HEK293T (cell line): ENCODE results near the gene ELF4.

ENCODE experiments used
- CTCF ChIA-PET: fragments of 350-600 bp; formaldehyde crosslinking; extraction: SDS; loops from one replicate; lab custom pipeline; 2021; ENCODE audit warnings: antibody characterized with exemption, inconsistent platforms; lab: Yijun Ruan, JAX
- POLR2A ChIA-PET: fragments of 350-600 bp; formaldehyde crosslinking; extraction: SDS; loops from one replicate; lab custom pipeline; 2020; ENCODE audit warnings: antibody characterized with exemption, inconsistent platforms; lab: Yijun Ruan, JAX
- DNase-seq: peaks from one replicate; pipeline ENCODE4 v3.0.0; 2012; ENCODE audit warnings: mixed read lengths; ENCODE audit errors: extremely low spot score
- ARNT ChIP-seq: fragments of 450-650 bp; IDR thresholded peaks from 2 replicates; pipeline ENCODE4 v1.6.1; 2017; ENCODE audit warnings: mild to moderate bottlenecking
- BHLHE40 ChIP-seq: fragments of 450-650 bp; IDR thresholded peaks from 2 replicates; pipeline ENCODE4 v1.6.1; 2016; ENCODE audit warnings: mild to moderate bottlenecking, moderate library complexity, borderline replicate concordance
- CTBP1 ChIP-seq: fragments of 450-650 bp; IDR thresholded peaks from 2 replicates; pipeline ENCODE4 v1.6.1; 2016; ENCODE audit warnings: borderline replicate concordance
- ELF4 ChIP-seq: fragments of 450-650 bp; IDR thresholded peaks from 2 replicates; pipeline ENCODE4 v1.6.1; 2017; ENCODE audit warnings: antibody characterized with exemption
- FOXA1 ChIP-seq: fragments of 450-650 bp; IDR thresholded peaks from 2 replicates; pipeline ENCODE4 v1.6.1; 2016; ENCODE audit warnings: mild to moderate bottlenecking
- FOXK2 ChIP-seq: fragments of 450-650 bp; IDR thresholded peaks from 2 replicates; pipeline ENCODE4 v1.6.1; 2016; ENCODE audit warnings: mild to moderate bottlenecking
- FOXM1 ChIP-seq: fragments of 450-650 bp; IDR thresholded peaks from 2 replicates; pipeline ENCODE4 v1.6.1; 2017; ENCODE audit warnings: mild to moderate bottlenecking, borderline replicate concordance
- HDGF ChIP-seq: fragments of 450-650 bp; IDR thresholded peaks from 2 replicates; pipeline ENCODE4 v1.6.1; 2017; ENCODE audit warnings: antibody characterized with exemption, borderline replicate concordance
- L3MBTL2 ChIP-seq: fragments of 450-650 bp; conservative IDR thresholded peaks from 2 replicates; pipeline ENCODE4 v1.6.1; 2016; ENCODE audit warnings: mild to moderate bottlenecking
- LEF1 ChIP-seq: fragments of 450-650 bp; IDR thresholded peaks from 2 replicates; pipeline ENCODE4 v1.6.1; 2017; ENCODE audit warnings: mild to moderate bottlenecking, borderline replicate concordance
- NFRKB ChIP-seq: fragments of 450-650 bp; IDR thresholded peaks from 2 replicates; pipeline ENCODE4 v1.6.1; 2016; ENCODE audit warnings: mild to moderate bottlenecking, moderate library complexity
- PKNOX1 ChIP-seq: fragments of 450-650 bp; IDR thresholded peaks from 2 replicates; pipeline ENCODE4 v1.6.1; 2016
- SP1 ChIP-seq: fragments of 450-650 bp; IDR thresholded peaks from 2 replicates; pipeline ENCODE4 v1.6.1; 2017
- SUZ12 ChIP-seq: fragments of 450-650 bp; IDR thresholded peaks from 2 replicates; pipeline ENCODE4 v1.6.1; 2016; ENCODE audit warnings: mild to moderate bottlenecking
- TARDBP ChIP-seq: fragments of 450-650 bp; IDR thresholded peaks from 2 replicates; pipeline ENCODE4 v1.6.1; 2016
- ZNF384 ChIP-seq: fragments of 450-650 bp; IDR thresholded peaks from 2 replicates; pipeline ENCODE4 v1.6.1; 2016

ELF4 gene

GRCh38 chrX:130110379-130111219, at the start of gene ELF4:
Gene ELF4 (minus strand): TSS chrX:130110497. CDS start chrX:130081330, 29,167 bp downstream.
- ChIA-PET CTCF (no interaction called here), POLR2A (no interaction called here)
- TF ChIP-seq ELF4: no peak
- no peak for TF ChIP-seq SUZ12
- TF ChIP-seq FOXK2: no peak
- no peak for TF ChIP-seq ARNT
- TF ChIP-seq BHLHE40: no peak
- TF ChIP-seq NFRKB: no peak
- TF ChIP-seq SP1: no peak
- DNase-seq: peak; percentile 67

GRCh38 chrX:130159776-130160175, 49.5 kb upstream of the ELF4 start:
- ChIA-PET POLR2A (no interaction called here), CTCF (no interaction called here)
- DNase-seq: no peak
- no peak for TF ChIP-seq NFRKB
- no peak for TF ChIP-seq L3MBTL2
- TF ChIP-seq TARDBP: no peak
- TF ChIP-seq FOXK2: no peak
- TF ChIP-seq ZNF384: no peak
- TF ChIP-seq FOXM1: no peak
- TF ChIP-seq ELF4: no peak
- no peak for TF ChIP-seq HDGF
- TF ChIP-seq ARNT: no peak
- no peak for TF ChIP-seq SP1
- TF ChIP-seq PKNOX1: no peak

DNA sequence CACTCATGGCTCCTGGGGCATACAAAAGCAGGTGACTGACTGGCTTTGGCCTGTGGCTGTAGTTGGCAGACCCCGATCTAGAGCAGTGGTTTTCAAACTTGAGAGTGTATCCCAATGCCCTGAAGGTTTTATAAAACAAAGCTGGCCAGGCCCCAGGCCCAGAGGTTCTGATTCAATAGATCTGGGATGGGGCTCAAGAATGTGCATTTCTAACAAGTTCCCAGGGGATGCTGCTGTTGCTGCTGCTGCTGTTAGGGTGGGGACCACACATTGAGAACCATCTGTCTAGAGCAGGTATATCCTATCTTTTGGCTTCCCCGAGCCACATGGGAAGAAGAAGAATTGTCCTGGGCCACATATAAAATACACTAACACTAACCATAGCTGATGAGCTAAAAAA, 48.0 kb upstream of the ELF4 start:
- ChIA-PET POLR2A (interaction anchor here (0.7 kb wide), 1 partner anchor 244 kb away, joined by 3 read pairs; no protein-coding TSS in a partner anchor), CTCF (no interaction called here)
- no peak for TF ChIP-seq FOXM1
- TF ChIP-seq SUZ12: no peak
- DNase-seq: no peak

DNA sequence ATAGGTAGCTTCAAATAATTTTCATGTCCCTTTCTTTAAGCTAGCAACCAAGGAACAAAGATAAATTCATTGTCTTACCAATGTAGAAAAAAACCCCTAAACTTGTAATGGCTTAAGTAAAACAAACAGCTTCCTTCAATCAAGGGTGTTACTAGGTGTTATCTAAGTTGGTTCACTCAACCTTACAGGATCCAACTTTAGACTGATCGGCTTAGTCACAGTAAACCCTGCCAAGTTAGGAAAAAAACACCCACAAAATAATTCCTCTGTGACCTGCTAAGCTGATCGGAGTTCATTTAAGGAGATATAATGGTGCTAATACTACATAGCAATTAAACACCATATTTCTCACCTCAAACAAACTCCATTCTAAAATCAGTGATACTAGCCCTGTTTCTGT, 45.3 kb upstream of the ELF4 start:
- no peak for DNase-seq
- ChIA-PET CTCF (interaction anchor here (2.0 kb wide), 1 partner anchor 76 kb away, joined by 5 read pairs; no protein-coding TSS in a partner anchor), POLR2A (interaction anchor here (3.3 kb wide), 1 partner anchor 10 kb away, joined by 12 read pairs; the partner anchor contains the start of gene AIFM1)
- TF ChIP-seq ARNT (no peak), HDGF (no peak), CTBP1 (no peak), LEF1 (no peak), NFRKB (no peak), ZNF384 (no peak), FOXA1 (no peak)

GRCh38 chrX:130147631-130148030, 37.3 kb upstream of the ELF4 start:
- no peak for DNase-seq
- POLR2A ChIA-PET: no interaction called here
- no peak for TF ChIP-seq PKNOX1
- CTCF ChIA-PET: no interaction called here

- TF ChIP-seq ARNT (no peak), BHLHE40 (no peak), ELF4 (no peak), SP1 (no peak), ZNF384 (no peak), CTBP1 (no peak), HDGF (no peak), FOXM1 (no peak), NFRKB (no peak), PKNOX1 (no peak), FOXA1 (no peak), LEF1 (no peak), L3MBTL2 (no peak)
- CTCF ChIA-PET: interaction anchor here (2.4 kb wide), 1 partner anchor 65 kb away, joined by 8 read pairs; no protein-coding TSS in a partner anchor
- POLR2A ChIA-PET: no interaction called here
- DNase-seq: no peak
These were observed 34.8 kb upstream of the ELF4 start for GRCh38 chrX:130145123-130145522.

- DNase-seq: no peak
- ChIA-PET CTCF (interaction anchor here (2.4 kb wide), 1 partner anchor 65 kb away, joined by 8 read pairs; no protein-coding TSS in a partner anchor), POLR2A (no interaction called here)
- TF ChIP-seq FOXM1 (no peak), ARNT (no peak), FOXA1 (no peak), SUZ12 (no peak), TARDBP (no peak), L3MBTL2 (no peak), CTBP1 (no peak), ZNF384 (no peak), NFRKB (no peak), BHLHE40 (no peak), PKNOX1 (no peak), SP1 (no peak), FOXK2 (no peak), HDGF (no peak)
These were observed 34.2 kb upstream of the ELF4 start for GRCh38 chrX:130144509-130144908.
